HEK293 (cell line): ENCODE data around the gene TMEM63A.
A peak's percentile ranks its signal among the peaks of the same experiment; 100 is the strongest.

ENCODE experiments used
- MYNN ChIP-seq: fragments of 450-650 bp; formaldehyde crosslinking; IDR thresholded peaks from 2 replicates; pipeline ENCODE4 v1.5.1; 2016; ENCODE audit warnings: missing biosample characterization, missing genetic modification characterization, borderline replicate concordance
- OVOL3 ChIP-seq: fragments of 450-650 bp; formaldehyde crosslinking; IDR thresholded peaks from 2 replicates; pipeline ENCODE4 v1.5.1; 2016; ENCODE audit warnings: missing biosample characterization, missing genetic modification characterization
- PRDM1 ChIP-seq: fragments of 450-650 bp; formaldehyde crosslinking; IDR thresholded peaks from 2 replicates; pipeline ENCODE4; 2016; ENCODE audit warnings: missing biosample characterization, missing genetic modification characterization
- SETDB1 ChIP-seq: IDR thresholded peaks from one replicate; pipeline ENCODE4 v1.6.1; 2017; ENCODE audit warnings: mild to moderate bottlenecking, low read length, moderate library complexity, mixed read lengths; ENCODE audit not compliant: insufficient read length
- TCF7L2 ChIP-seq: IDR thresholded peaks from 2 replicates; pipeline ENCODE4 v1.6.1; 2011; ENCODE audit warnings: low read depth, mild to moderate bottlenecking, inconsistent platforms, low read length, moderate library complexity, borderline replicate concordance
- ZBTB8A ChIP-seq: fragments of 450-650 bp; formaldehyde crosslinking; IDR thresholded peaks from 2 replicates; pipeline ENCODE4 v1.5.1; 2016; ENCODE audit warnings: missing biosample characterization, missing genetic modification characterization
- ZIC2 ChIP-seq: fragments of 450-650 bp; formaldehyde crosslinking; IDR thresholded peaks from 2 replicates; pipeline ENCODE4 v1.5.1; 2016; ENCODE audit warnings: missing biosample characterization, missing genetic modification characterization
- ZNF16 ChIP-seq: fragments of 450-650 bp; formaldehyde crosslinking; IDR thresholded peaks from 2 replicates; pipeline ENCODE4 v1.5.1; 2016; ENCODE audit warnings: low read depth, missing biosample characterization, missing genetic modification characterization
- ZNF211 ChIP-seq: fragments of 450-650 bp; formaldehyde crosslinking; IDR thresholded peaks from 2 replicates; pipeline ENCODE4 v1.5.1; 2016; ENCODE audit warnings: low read depth, missing biosample characterization, missing genetic modification characterization
- ZNF214 ChIP-seq: fragments of 450-650 bp; formaldehyde crosslinking; IDR thresholded peaks from 2 replicates; pipeline ENCODE4 v1.5.1; 2017; ENCODE audit warnings: missing biosample characterization, mild to moderate bottlenecking, missing genetic modification characterization, borderline replicate concordance
- ZNF274 ChIP-seq, 2 experiments: fragments of 200-500 bp in 1 of 2; fragments of 450-650 bp in 1 of 2; sonication (Bioruptor generic) in 1 of 2; formaldehyde crosslinking in 1 of 2; IDR thresholded peaks; 2 replicates each; pipeline versions ENCODE4 v1.5.1 to v1.6.1; 2014 to 2016; ENCODE audit warnings: borderline replicate concordance in 1 of 2, inconsistent platforms in 1 of 2, low read length in 1 of 2, missing biosample characterization in 1 of 2, missing genetic modification characterization in 1 of 2
- ZNF311 ChIP-seq: fragments of 450-650 bp; formaldehyde crosslinking; IDR thresholded peaks from 2 replicates; pipeline ENCODE4 v1.5.1; 2017; ENCODE audit warnings: missing biosample characterization, missing genetic modification characterization, borderline replicate concordance
- ZNF433 ChIP-seq: fragments of 450-650 bp; formaldehyde crosslinking; IDR thresholded peaks from 2 replicates; pipeline ENCODE4 v1.5.1; 2016; ENCODE audit warnings: missing biosample characterization, missing genetic modification characterization, low read depth
- ZNF544 ChIP-seq: fragments of 450-650 bp; formaldehyde crosslinking; IDR thresholded peaks from 2 replicates; pipeline ENCODE4 v1.5.0; 2017; ENCODE audit warnings: missing biosample characterization, missing genetic modification characterization
- ZNF585B ChIP-seq: fragments of 450-650 bp; formaldehyde crosslinking; IDR thresholded peaks from 2 replicates; pipeline ENCODE4 v1.5.1; 2016; ENCODE audit warnings: missing biosample characterization, missing genetic modification characterization
- TF ChIP-seq, protein P1 (sequence below): fragments of 450-650 bp; formaldehyde crosslinking; IDR thresholded peaks from 2 replicates; pipeline ENCODE4 v1.5.1; 2016; ENCODE audit warnings: missing biosample characterization, missing genetic modification characterization
- TF ChIP-seq, protein P2 (sequence below): sonication (generic); formaldehyde crosslinking; IDR thresholded peaks from 2 replicates; pipeline ENCODE4 v1.8.1; 2022; ENCODE audit warnings: mild to moderate bottlenecking, moderate library complexity, missing genetic modification reagents
- TF ChIP-seq, protein P3 (sequence below): fragments of 450-650 bp; formaldehyde crosslinking; IDR thresholded peaks from 2 replicates; pipeline ENCODE4 v1.5.1; 2017; ENCODE audit warnings: missing biosample characterization, missing genetic modification characterization
- TF ChIP-seq, protein P4 (sequence below): fragments of 450-650 bp; formaldehyde crosslinking; IDR thresholded peaks from 2 replicates; pipeline ENCODE4 v1.5.1; 2016; ENCODE audit warnings: missing biosample characterization, missing genetic modification characterization
- TF ChIP-seq, protein P5 (sequence below): fragments of 450-650 bp; formaldehyde crosslinking; IDR thresholded peaks from 2 replicates; pipeline ENCODE4 v1.5.1; 2016; ENCODE audit warnings: missing biosample characterization, missing genetic modification characterization, borderline replicate concordance
- TF ChIP-seq, protein P6 (sequence below): fragments of 450-650 bp; formaldehyde crosslinking; conservative IDR thresholded peaks from 2 replicates; pipeline ENCODE4 v1.5.1; 2016; ENCODE audit warnings: low read depth, missing biosample characterization, missing genetic modification characterization

The TMEM63A gene

DNA sequence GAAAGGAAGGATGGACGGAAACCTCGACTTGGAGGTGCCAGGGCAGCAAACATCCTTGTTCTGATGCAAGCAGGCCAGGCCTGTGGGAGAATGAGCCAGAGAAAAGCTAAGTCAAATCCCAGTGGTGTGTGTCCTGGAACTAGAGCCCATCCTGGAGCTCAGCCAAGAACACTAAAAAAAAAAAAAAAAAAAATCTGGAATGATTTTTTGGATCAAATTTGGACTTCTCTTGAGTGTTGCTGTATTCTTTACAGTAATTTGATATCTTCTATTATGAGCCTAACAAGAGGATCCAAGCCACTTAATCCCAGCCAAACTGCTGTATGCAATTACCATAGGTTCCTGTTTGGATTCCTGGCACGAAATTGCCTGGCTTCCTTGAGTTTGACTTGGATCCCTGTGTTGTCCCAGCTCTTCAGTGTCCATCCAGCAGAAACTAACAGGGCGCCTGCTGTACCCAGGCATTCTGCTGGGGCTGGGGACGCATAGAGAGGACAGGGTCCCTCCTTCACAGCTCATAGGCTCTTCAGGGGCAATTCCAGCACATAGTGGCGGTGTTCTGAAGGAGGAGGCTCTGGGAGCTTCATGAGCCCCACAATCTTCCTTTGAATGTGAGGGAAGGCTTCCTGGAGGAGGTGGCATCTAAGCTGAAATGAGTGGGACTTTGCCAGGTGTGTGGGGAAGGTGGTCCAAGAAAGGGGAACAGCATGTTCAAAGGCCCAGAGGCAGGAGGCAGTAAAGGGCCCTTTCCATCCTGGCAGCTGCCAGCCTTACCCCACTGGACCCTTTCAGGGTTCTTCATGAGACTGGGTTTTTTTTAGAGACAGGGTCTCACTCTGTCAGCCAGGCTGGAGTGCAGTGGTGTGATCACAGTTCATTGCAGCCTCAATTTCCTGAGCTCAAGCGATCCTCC is 47.5 kb downstream of the TMEM63A start (continued):
- TF ChIP-seq, protein P1, sequence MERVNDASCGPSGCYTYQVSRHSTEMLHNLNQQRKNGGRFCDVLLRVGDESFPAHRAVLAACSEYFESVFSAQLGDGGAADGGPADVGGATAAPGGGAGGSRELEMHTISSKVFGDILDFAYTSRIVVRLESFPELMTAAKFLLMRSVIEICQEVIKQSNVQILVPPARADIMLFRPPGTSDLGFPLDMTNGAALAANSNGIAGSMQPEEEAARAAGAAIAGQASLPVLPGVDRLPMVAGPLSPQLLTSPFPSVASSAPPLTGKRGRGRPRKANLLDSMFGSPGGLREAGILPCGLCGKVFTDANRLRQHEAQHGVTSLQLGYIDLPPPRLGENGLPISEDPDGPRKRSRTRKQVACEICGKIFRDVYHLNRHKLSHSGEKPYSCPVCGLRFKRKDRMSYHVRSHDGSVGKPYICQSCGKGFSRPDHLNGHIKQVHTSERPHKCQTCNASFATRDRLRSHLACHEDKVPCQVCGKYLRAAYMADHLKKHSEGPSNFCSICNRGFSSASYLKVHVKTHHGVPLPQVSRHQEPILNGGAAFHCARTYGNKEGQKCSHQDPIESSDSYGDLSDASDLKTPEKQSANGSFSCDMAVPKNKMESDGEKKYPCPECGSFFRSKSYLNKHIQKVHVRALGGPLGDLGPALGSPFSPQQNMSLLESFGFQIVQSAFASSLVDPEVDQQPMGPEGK (tag by site-specific recombination) = 0 out of 2 replicates have a peak, but pooled peaks have one; percentile 27
- TF ChIP-seq ZNF433 (tag by site-specific recombination) (no peak), ZIC2 (no peak), SETDB1 (no peak), ZBTB8A (peak; percentile 61), ZNF16 (tag by site-specific recombination) (no peak), ZNF544 (tag by site-specific recombination) (no peak), MYNN (tag by site-specific recombination) (no peak), OVOL3 (tag by site-specific recombination) (no peak), ZNF211 (no peak), PRDM1 (tag by site-specific recombination) (no peak), ZNF585B (no peak), TCF7L2 (no peak), ZNF214 (no peak), ZNF274 (IDR thresholded peaks at IDR 0.05; ENCODE audit: low read length) (no peak), ZNF274 (tag by site-specific recombination; IDR thresholded peaks at IDR 0.05; ENCODE audit: borderline replicate concordance) (no peak), ZNF311 (no peak)
- TF ChIP-seq, protein P2, sequence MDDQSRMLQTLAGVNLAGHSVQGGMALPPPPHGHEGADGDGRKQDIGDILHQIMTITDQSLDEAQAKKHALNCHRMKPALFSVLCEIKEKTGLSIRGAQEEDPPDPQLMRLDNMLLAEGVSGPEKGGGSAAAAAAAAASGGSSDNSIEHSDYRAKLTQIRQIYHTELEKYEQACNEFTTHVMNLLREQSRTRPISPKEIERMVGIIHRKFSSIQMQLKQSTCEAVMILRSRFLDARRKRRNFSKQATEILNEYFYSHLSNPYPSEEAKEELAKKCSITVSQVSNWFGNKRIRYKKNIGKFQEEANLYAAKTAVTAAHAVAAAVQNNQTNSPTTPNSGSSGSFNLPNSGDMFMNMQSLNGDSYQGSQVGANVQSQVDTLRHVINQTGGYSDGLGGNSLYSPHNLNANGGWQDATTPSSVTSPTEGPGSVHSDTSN (CRISPR knock-in tag) = no peak
- TF ChIP-seq, protein P3, sequence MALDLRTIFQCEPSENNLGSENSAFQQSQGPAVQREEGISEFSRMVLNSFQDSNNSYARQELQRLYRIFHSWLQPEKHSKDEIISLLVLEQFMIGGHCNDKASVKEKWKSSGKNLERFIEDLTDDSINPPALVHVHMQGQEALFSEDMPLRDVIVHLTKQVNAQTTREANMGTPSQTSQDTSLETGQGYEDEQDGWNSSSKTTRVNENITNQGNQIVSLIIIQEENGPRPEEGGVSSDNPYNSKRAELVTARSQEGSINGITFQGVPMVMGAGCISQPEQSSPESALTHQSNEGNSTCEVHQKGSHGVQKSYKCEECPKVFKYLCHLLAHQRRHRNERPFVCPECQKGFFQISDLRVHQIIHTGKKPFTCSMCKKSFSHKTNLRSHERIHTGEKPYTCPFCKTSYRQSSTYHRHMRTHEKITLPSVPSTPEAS = no peak
- TF ChIP-seq, protein P4, sequence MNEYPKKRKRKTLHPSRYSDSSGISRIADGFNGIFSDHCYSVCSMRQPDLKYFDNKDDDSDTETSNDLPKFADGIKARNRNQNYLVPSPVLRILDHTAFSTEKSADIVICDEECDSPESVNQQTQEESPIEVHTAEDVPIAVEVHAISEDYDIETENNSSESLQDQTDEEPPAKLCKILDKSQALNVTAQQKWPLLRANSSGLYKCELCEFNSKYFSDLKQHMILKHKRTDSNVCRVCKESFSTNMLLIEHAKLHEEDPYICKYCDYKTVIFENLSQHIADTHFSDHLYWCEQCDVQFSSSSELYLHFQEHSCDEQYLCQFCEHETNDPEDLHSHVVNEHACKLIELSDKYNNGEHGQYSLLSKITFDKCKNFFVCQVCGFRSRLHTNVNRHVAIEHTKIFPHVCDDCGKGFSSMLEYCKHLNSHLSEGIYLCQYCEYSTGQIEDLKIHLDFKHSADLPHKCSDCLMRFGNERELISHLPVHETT (tag by site-specific recombination) = no peak
- TF ChIP-seq, protein P5, sequence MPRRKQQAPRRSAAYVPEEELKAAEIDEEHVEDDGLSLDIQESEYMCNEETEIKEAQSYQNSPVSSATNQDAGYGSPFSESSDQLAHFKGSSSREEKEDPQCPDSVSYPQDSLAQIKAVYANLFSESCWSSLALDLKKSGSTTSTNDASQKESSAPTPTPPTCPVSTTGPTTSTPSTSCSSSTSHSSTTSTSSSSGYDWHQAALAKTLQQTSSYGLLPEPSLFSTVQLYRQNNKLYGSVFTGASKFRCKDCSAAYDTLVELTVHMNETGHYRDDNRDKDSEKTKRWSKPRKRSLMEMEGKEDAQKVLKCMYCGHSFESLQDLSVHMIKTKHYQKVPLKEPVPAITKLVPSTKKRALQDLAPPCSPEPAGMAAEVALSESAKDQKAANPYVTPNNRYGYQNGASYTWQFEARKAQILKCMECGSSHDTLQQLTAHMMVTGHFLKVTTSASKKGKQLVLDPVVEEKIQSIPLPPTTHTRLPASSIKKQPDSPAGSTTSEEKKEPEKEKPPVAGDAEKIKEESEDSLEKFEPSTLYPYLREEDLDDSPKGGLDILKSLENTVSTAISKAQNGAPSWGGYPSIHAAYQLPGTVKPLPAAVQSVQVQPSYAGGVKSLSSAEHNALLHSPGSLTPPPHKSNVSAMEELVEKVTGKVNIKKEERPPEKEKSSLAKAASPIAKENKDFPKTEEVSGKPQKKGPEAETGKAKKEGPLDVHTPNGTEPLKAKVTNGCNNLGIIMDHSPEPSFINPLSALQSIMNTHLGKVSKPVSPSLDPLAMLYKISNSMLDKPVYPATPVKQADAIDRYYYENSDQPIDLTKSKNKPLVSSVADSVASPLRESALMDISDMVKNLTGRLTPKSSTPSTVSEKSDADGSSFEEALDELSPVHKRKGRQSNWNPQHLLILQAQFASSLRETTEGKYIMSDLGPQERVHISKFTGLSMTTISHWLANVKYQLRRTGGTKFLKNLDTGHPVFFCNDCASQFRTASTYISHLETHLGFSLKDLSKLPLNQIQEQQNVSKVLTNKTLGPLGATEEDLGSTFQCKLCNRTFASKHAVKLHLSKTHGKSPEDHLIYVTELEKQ = no peak
- TF ChIP-seq, protein P6, sequence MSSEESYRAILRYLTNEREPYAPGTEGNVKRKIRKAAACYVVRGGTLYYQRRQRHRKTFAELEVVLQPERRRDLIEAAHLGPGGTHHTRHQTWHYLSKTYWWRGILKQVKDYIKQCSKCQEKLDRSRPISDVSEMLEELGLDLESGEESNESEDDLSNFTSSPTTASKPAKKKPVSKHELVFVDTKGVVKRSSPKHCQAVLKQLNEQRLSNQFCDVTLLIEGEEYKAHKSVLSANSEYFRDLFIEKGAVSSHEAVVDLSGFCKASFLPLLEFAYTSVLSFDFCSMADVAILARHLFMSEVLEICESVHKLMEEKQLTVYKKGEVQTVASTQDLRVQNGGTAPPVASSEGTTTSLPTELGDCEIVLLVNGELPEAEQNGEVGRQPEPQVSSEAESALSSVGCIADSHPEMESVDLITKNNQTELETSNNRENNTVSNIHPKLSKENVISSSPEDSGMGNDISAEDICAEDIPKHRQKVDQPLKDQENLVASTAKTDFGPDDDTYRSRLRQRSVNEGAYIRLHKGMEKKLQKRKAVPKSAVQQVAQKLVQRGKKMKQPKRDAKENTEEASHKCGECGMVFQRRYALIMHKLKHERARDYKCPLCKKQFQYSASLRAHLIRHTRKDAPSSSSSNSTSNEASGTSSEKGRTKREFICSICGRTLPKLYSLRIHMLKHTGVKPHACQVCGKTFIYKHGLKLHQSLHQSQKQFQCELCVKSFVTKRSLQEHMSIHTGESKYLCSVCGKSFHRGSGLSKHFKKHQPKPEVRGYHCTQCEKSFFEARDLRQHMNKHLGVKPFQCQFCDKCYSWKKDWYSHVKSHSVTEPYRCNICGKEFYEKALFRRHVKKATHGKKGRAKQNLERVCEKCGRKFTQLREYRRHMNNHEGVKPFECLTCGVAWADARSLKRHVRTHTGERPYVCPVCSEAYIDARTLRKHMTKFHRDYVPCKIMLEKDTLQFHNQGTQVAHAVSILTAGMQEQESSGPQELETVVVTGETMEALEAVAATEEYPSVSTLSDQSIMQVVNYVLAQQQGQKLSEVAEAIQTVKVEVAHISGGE = no peak
